PC-3 (cell line): ENCODE measurements around the gene CABP7.

Experiments
- CTCF ChIP-seq: fragments of 300-600 bp; sonication (generic); conservative IDR thresholded peaks from 2 replicates; pipeline ENCODE4 v1.5.1; 2017; ENCODE audit warnings: antibody characterized with exemption, low read depth, mild to moderate bottlenecking, low read length
- EZH2 ChIP-seq: fragments of 300-600 bp; sonication (generic); IDR thresholded peaks from one replicate; pipeline ENCODE4 v1.6.1; 2017; ENCODE audit warnings: antibody characterized with exemption, mild to moderate bottlenecking, low read length; ENCODE audit not compliant: unreplicated experiment
- EZH2phosphoT487 ChIP-seq: fragments of 300-600 bp; sonication (generic); IDR thresholded peaks from 2 replicates; pipeline ENCODE4 v1.6.1; 2018; ENCODE audit warnings: mild to moderate bottlenecking, antibody characterized with exemption, low read length, borderline replicate concordance

- TF ChIP-seq CTCF (no peak), EZH2 (no peak), EZH2phosphoT487 (no peak)
These were observed at the start of gene CABP7 for GRCh38 chr22:29719899-29720645.
